ENCODE results near the gene NUDC. TPM values are rescaled to one million over a fixed set of nuclear protein-coding genes. Genes with fewer than 3 reads are reported as not detected.
A peak's percentile ranks its signal among the peaks of the same experiment; 100 is the strongest.

The NUDC gene
- total RNA-seq, 1 experiment from 2014 or later = 161 TPM

DNA sequence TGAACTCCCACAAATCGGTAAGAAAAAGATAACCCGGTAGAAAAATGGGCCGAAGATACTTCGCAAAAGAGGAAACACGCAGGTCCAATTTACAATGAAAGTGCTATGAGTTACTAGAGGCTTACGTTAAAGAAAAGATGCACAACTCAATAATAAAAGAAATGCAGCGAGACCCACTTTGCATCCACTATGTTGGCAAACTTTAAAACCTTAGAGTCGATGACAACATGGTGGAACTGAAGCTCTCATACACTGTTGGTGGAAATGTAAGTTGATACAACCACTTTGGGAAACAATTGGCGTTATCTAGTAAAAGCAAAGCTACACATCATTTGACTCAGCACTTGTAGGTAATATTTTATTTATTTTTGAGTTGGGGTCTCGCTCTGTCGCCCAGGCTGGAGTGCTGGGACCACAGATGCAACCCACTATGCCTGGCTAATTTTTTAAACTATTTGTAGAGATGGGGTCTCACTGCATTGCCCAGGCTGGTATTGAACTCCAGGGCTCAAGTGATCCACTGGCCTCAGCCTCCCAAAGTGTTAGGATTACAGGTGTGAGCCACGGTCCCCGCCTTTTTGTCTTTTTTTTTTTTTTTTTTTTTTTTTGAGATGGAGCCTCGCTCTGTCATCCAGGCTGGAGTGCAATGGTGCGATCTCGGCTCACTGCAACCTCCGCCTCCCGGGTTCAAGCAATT lies 20.6 kb upstream of the NUDC start:
- POLR2A ChIA-PET = interaction anchor here (0.5 to 0.9 kb wide), 4 partner anchors 14 to 142 kb away, joined by 3 to 7 read pairs (median 4); no protein-coding TSS in a partner anchor
- Histone ChIP-seq H3K4me3 (ENCODE audit: low read depth in 2 of 2, low read length in 2 of 2) (peak overlapping the region; percentile 97 to 100), H3K27me3 (ENCODE audit: control insufficient read depth, insufficient read depth, low read length) (no peaks in the 10 kb centered on the region), H3K4me1 (ENCODE audit: control insufficient read depth, insufficient read depth, low read length) (peaks cover 16% of the 10 kb centered on the region), H3K27ac (ENCODE audit: low read length) (peak overlapping the region; percentile 99), H3K36me3 (ENCODE audit: control insufficient read depth, insufficient read depth, low read length) (peaks cover 7% of the 10 kb centered on the region; the same call in 1 of the 2 replicates), H3K9me3 (ENCODE audit: control insufficient read depth, insufficient read depth, low read depth, low read length) (no peaks in the 10 kb centered on the region)
- DNase-seq (ENCODE audit: low read depth, low spot score) (no peak), ATAC-seq (no peak)
- in situ Hi-C loops (cut with HindIII; ENCODE audit: low pct_unique_long_range_greater_than_20kb, low sequenced_read_pairs) = no loop called here
- CTCF ChIA-PET = no interaction called here
- BruUV-seq (replicated peaks) = TSS peak; percentile 98
- TF ChIP-seq TCF7L2 (IDR thresholded peaks at IDR 0.05; ENCODE audit: low read depth, low read length) (no peak), POLR2AphosphoS5 (IDR thresholded peaks at IDR 0.05; ENCODE audit: low read depth, low read length) (no peak), SIN3A (IDR thresholded peaks at IDR 0.05; ENCODE audit: borderline replicate concordance, insufficient read depth, low read depth, low read length) (no peak)
- TF ChIP-seq, protein P1, sequence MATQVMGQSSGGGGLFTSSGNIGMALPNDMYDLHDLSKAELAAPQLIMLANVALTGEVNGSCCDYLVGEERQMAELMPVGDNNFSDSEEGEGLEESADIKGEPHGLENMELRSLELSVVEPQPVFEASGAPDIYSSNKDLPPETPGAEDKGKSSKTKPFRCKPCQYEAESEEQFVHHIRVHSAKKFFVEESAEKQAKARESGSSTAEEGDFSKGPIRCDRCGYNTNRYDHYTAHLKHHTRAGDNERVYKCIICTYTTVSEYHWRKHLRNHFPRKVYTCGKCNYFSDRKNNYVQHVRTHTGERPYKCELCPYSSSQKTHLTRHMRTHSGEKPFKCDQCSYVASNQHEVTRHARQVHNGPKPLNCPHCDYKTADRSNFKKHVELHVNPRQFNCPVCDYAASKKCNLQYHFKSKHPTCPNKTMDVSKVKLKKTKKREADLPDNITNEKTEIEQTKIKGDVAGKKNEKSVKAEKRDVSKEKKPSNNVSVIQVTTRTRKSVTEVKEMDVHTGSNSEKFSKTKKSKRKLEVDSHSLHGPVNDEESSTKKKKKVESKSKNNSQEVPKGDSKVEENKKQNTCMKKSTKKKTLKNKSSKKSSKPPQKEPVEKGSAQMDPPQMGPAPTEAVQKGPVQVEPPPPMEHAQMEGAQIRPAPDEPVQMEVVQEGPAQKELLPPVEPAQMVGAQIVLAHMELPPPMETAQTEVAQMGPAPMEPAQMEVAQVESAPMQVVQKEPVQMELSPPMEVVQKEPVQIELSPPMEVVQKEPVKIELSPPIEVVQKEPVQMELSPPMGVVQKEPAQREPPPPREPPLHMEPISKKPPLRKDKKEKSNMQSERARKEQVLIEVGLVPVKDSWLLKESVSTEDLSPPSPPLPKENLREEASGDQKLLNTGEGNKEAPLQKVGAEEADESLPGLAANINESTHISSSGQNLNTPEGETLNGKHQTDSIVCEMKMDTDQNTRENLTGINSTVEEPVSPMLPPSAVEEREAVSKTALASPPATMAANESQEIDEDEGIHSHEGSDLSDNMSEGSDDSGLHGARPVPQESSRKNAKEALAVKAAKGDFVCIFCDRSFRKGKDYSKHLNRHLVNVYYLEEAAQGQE (IDR thresholded peaks at IDR 0.05; ENCODE audit: insufficient read depth in 1 of 2, low read depth in 2 of 2, low read length in 1 of 2) = no peak
- TF ChIP-seq, protein P2, sequence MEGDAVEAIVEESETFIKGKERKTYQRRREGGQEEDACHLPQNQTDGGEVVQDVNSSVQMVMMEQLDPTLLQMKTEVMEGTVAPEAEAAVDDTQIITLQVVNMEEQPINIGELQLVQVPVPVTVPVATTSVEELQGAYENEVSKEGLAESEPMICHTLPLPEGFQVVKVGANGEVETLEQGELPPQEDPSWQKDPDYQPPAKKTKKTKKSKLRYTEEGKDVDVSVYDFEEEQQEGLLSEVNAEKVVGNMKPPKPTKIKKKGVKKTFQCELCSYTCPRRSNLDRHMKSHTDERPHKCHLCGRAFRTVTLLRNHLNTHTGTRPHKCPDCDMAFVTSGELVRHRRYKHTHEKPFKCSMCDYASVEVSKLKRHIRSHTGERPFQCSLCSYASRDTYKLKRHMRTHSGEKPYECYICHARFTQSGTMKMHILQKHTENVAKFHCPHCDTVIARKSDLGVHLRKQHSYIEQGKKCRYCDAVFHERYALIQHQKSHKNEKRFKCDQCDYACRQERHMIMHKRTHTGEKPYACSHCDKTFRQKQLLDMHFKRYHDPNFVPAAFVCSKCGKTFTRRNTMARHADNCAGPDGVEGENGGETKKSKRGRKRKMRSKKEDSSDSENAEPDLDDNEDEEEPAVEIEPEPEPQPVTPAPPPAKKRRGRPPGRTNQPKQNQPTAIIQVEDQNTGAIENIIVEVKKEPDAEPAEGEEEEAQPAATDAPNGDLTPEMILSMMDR (IDR thresholded peaks at IDR 0.05) = no peak
- intact Hi-C loops (cut with micrococcal nuclease; ENCODE audit: unreplicated experiment) = no loop called here

DNA sequence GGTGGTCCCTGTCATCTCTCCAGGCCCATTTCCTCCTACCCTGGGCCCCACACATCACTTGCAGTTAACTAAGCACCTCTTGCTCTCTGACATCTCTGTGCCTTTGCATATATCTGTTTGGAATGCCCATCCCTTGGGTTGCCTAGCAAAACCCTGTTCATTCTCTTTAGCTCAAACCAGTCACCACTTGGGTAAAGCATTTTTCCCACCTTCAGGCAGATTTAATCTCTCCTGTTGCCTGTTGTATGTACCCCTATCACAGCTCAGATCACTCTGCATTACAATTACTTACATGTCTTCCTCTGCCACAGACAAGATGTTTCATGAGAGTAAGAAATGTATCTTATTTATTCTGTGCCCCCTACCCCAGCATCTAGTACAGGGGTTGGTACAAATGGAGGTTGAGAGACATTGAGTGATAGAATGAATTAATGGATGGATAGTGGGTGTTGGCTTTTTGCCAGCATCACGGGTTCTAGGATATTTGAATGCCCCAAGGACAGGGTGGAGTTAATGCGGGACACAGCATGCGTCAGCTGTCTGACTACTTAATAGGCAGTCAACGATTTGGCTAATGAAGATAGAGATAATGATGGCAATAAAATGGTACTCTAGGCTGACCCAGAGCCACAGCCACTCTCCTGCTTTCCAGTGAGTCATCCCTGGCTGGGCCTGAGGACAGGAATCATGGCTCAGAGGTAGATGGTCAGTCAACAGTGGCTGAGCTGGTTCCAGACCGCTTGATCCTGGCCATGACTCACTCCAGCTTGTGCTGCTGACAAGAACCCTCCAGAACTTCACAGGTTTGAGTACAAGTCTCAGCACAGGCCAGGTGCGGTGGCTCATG lies 14.2 kb upstream of the NUDC start:
- in situ Hi-C loops (cut with HindIII; ENCODE audit: low pct_unique_long_range_greater_than_20kb, low sequenced_read_pairs) = no loop called here
- no peaks in the 10 kb centered on the region for H3K9me3 ChIP-seq (ENCODE audit: control insufficient read depth, insufficient read depth, low read depth, low read length)
- TF ChIP-seq TCF7L2 (IDR thresholded peaks at IDR 0.05; ENCODE audit: low read depth, low read length) (no peak), SIN3A (IDR thresholded peaks at IDR 0.05; ENCODE audit: borderline replicate concordance, insufficient read depth, low read depth, low read length) (no peak), POLR2AphosphoS5 (IDR thresholded peaks at IDR 0.05; ENCODE audit: low read depth, low read length) (no peak)
- TF ChIP-seq, protein P2 (IDR thresholded peaks at IDR 0.05) = no peak
- TF ChIP-seq, protein P1 (IDR thresholded peaks at IDR 0.05; ENCODE audit: insufficient read depth in 1 of 2, low read depth in 2 of 2, low read length in 1 of 2) = no peak
- intact Hi-C loops (cut with micrococcal nuclease; ENCODE audit: unreplicated experiment) = no loop called here
- POLR2A ChIA-PET = no interaction called here
- peak; percentile 94 for ATAC-seq
- H3K27me3 ChIP-seq (ENCODE audit: control insufficient read depth, insufficient read depth, low read length) = no peaks in the 10 kb centered on the region
- BruUV-seq (replicated peaks) = no TSS peak
- H3K4me3 ChIP-seq (ENCODE audit: low read depth in 2 of 2, low read length in 2 of 2) = no peak overlapping the region
- H3K27ac ChIP-seq (ENCODE audit: low read length) = peak overlapping the region; percentile 54
- no peaks in the 10 kb centered on the region for H3K36me3 ChIP-seq (ENCODE audit: control insufficient read depth, insufficient read depth, low read length)
- CTCF ChIA-PET = no interaction called here
- peaks cover 26% of the 10 kb centered on the region for H3K4me1 ChIP-seq (ENCODE audit: control insufficient read depth, insufficient read depth, low read length)
- DNase-seq (ENCODE audit: low read depth, low spot score) = peak; percentile 79

All from Panc1 (cell line).